Stimulated activated memory B cell treated with anti-CD40 and anti-IgM and Interleukin-4, amounts not matched to agents 10 μg/mL and 1 μg/mL and 100 μg/mL, for 72 hours (primary cell): ENCODE measurements around the gene SF3A1.

Experiments used
- ATAC-seq: fragments of 150-1000 bp; cut with Tn5 transposase; 2 replicates; pipeline ENCODE4 v1.10.0; 2021
- H3K27ac Mint-ChIP-seq: one replicate; pipeline ENCODE4 v1.8.0; 2022; ENCODE audit warnings: mild to moderate bottlenecking, mixed read lengths
- H3K27me3 Mint-ChIP-seq: one replicate; pipeline ENCODE4 v1.8.0; 2022; ENCODE audit warnings: mixed read lengths
- H3K36me3 Mint-ChIP-seq: one replicate; pipeline ENCODE4 v1.8.0; 2022; ENCODE audit warnings: mixed read lengths
- H3K4me1 Mint-ChIP-seq: one replicate; pipeline ENCODE4 v1.8.0; 2022; ENCODE audit warnings: mixed read lengths
- H3K4me3 Mint-ChIP-seq: one replicate; pipeline ENCODE4 v1.8.0; 2022; ENCODE audit warnings: mild to moderate bottlenecking, moderate library complexity, mixed read lengths
- H3K9me3 Mint-ChIP-seq: one replicate; pipeline ENCODE4 v1.8.0; 2022; ENCODE audit warnings: mixed read lengths

Gene SF3A1

GRCh38 chr22:30310881-30311771 lies 45.6 kb downstream of the SF3A1 start:
- H3K9me3 Mint-ChIP-seq = no peaks in the 10 kb centered on the region
- peak overlapping the region; percentile 74 for H3K27ac Mint-ChIP-seq
- H3K4me1 Mint-ChIP-seq = peaks cover 97% of the 10 kb centered on the region
- H3K36me3 Mint-ChIP-seq = peaks cover 22% of the 10 kb centered on the region
- H3K27me3 Mint-ChIP-seq = no peaks in the 10 kb centered on the region
- H3K4me3 Mint-ChIP-seq = peak overlapping the region; percentile 9
- no peak for ATAC-seq

GRCh38 chr22:30309951-30310741 lies 46.5 kb downstream of the SF3A1 start:
- H3K27me3 Mint-ChIP-seq = no peaks in the 10 kb centered on the region
- no peaks in the 10 kb centered on the region for H3K9me3 Mint-ChIP-seq
- ATAC-seq = peak; percentile 80
- H3K36me3 Mint-ChIP-seq = peaks cover 22% of the 10 kb centered on the region
- peak overlapping the region; percentile 74 for H3K27ac Mint-ChIP-seq
- H3K4me1 Mint-ChIP-seq = peaks cover 97% of the 10 kb centered on the region
- peak overlapping the region; percentile 9 for H3K4me3 Mint-ChIP-seq

- Mint-ChIP-seq H3K27ac (peak overlapping the region; percentile 74), H3K9me3 (no peaks in the 10 kb centered on the region)
Observed at GRCh38 chr22:30308518-30309230, 48.0 kb downstream of the SF3A1 start.

GRCh38 chr22:30308093-30308492 lies 48.6 kb downstream of the SF3A1 start:
- Mint-ChIP-seq H3K36me3 (peaks cover 23% of the 10 kb centered on the region), H3K27me3 (no peaks in the 10 kb centered on the region), H3K4me3 (peak overlapping the region; percentile 2), H3K4me1 (peaks cover 100% of the 10 kb centered on the region), H3K9me3 (no peaks in the 10 kb centered on the region), H3K27ac (peak overlapping the region; percentile 74)
- ATAC-seq = no peak

More at GRCh38 chr22:30308518-30309230, 48.0 kb downstream of the SF3A1 start:
- Mint-ChIP-seq H3K27me3 (no peaks in the 10 kb centered on the region), H3K36me3 (peaks cover 19% of the 10 kb centered on the region), H3K4me1 (peaks cover 97% of the 10 kb centered on the region), H3K4me3 (peak overlapping the region; percentile 10)
- peak; percentile 56 for ATAC-seq

- Mint-ChIP-seq H3K27ac (peak overlapping the region; percentile 74), H3K27me3 (no peaks in the 10 kb centered on the region), H3K4me1 (peaks cover 100% of the 10 kb centered on the region), H3K4me3 (peak overlapping the region; percentile 35), H3K9me3 (no peaks in the 10 kb centered on the region), H3K36me3 (peaks cover 23% of the 10 kb centered on the region)
- ATAC-seq = no peak
Observed at GRCh38 chr22:30307041-30307574, 49.6 kb downstream of the SF3A1 start.

- Mint-ChIP-seq H3K27me3 (no peaks in the 10 kb centered on the region), H3K4me3 (peak overlapping the region; percentile 35), H3K4me1 (peaks cover 100% of the 10 kb centered on the region), H3K36me3 (peaks cover 22% of the 10 kb centered on the region), H3K9me3 (no peaks in the 10 kb centered on the region), H3K27ac (peak overlapping the region; percentile 74)
- no peak for ATAC-seq
Observed at GRCh38 chr22:30306627-30307011, 50.1 kb downstream of the SF3A1 start.

- peak overlapping the region; percentile 74 for H3K27ac Mint-ChIP-seq
- no peaks in the 10 kb centered on the region for H3K9me3 Mint-ChIP-seq
- ATAC-seq = no peak
- H3K4me3 Mint-ChIP-seq = peak overlapping the region; percentile 44
- H3K36me3 Mint-ChIP-seq = peaks cover 27% of the 10 kb centered on the region
- peaks cover 100% of the 10 kb centered on the region for H3K4me1 Mint-ChIP-seq
- H3K27me3 Mint-ChIP-seq = no peaks in the 10 kb centered on the region
Observed at GRCh38 chr22:30305906-30306626, 50.6 kb downstream of the SF3A1 start.

- H3K27ac Mint-ChIP-seq = peak overlapping the region; percentile 74
- H3K4me3 Mint-ChIP-seq = peak overlapping the region; percentile 44
- no peaks in the 10 kb centered on the region for H3K27me3 Mint-ChIP-seq
- peak; percentile 83 for ATAC-seq
- H3K4me1 Mint-ChIP-seq = peaks cover 98% of the 10 kb centered on the region
- peaks cover 27% of the 10 kb centered on the region for H3K36me3 Mint-ChIP-seq
- H3K9me3 Mint-ChIP-seq = no peaks in the 10 kb centered on the region
Observed at GRCh38 chr22:30305519-30305905, 51.2 kb downstream of the SF3A1 start.

- peaks cover 27% of the 10 kb centered on the region for H3K36me3 Mint-ChIP-seq
- peaks cover 90% of the 10 kb centered on the region for H3K4me1 Mint-ChIP-seq
- ATAC-seq = peak; percentile 82
- H3K27me3 Mint-ChIP-seq = no peaks in the 10 kb centered on the region
- peak overlapping the region; percentile 74 for H3K27ac Mint-ChIP-seq
- peak overlapping the region; percentile 44 for H3K4me3 Mint-ChIP-seq
- no peaks in the 10 kb centered on the region for H3K9me3 Mint-ChIP-seq
Observed at GRCh38 chr22:30304495-30305244, 52.0 kb downstream of the SF3A1 start.

GRCh38 chr22:30302810-30303138 lies 53.9 kb downstream of the SF3A1 start:
- H3K36me3 Mint-ChIP-seq = peaks cover 39% of the 10 kb centered on the region

GRCh38 chr22:30301995-30302809 lies 54.5 kb downstream of the SF3A1 start:
- no peaks in the 10 kb centered on the region for H3K27me3 Mint-ChIP-seq
- peak overlapping the region; percentile 74 for H3K27ac Mint-ChIP-seq
- peak; percentile 59 for ATAC-seq
- H3K4me3 Mint-ChIP-seq = peak overlapping the region; percentile 22
- no peaks in the 10 kb centered on the region for H3K9me3 Mint-ChIP-seq
- H3K36me3 Mint-ChIP-seq = peaks cover 45% of the 10 kb centered on the region
- peaks cover 85% of the 10 kb centered on the region for H3K4me1 Mint-ChIP-seq

More at GRCh38 chr22:30302810-30303138, 53.9 kb downstream of the SF3A1 start:
- no peak for ATAC-seq
- Mint-ChIP-seq H3K9me3 (no peaks in the 10 kb centered on the region), H3K27ac (peak overlapping the region; percentile 74), H3K4me1 (peaks cover 85% of the 10 kb centered on the region), H3K4me3 (peak overlapping the region; percentile 22), H3K27me3 (no peaks in the 10 kb centered on the region)

GRCh38 chr22:30299322-30299721 lies 57.4 kb downstream of the SF3A1 start:
- Mint-ChIP-seq H3K9me3 (no peaks in the 10 kb centered on the region), H3K4me3 (no peak overlapping the region), H3K36me3 (peaks cover 69% of the 10 kb centered on the region), H3K27me3 (no peaks in the 10 kb centered on the region), H3K27ac (peak overlapping the region; percentile 60), H3K4me1 (peaks cover 62% of the 10 kb centered on the region)
- no peak for ATAC-seq

GRCh38 chr22:30297991-30298701 lies 58.5 kb downstream of the SF3A1 start:
- Mint-ChIP-seq H3K9me3 (no peaks in the 10 kb centered on the region), H3K27ac (peak overlapping the region; percentile 60), H3K4me3 (no peak overlapping the region), H3K27me3 (no peaks in the 10 kb centered on the region), H3K36me3 (peaks cover 75% of the 10 kb centered on the region), H3K4me1 (peaks cover 51% of the 10 kb centered on the region)
- no peak for ATAC-seq
